HUES48 (cell line): Measurements from ENCODE around the gene CD44.

Source experiments
- H3K27ac ChIP-seq: one replicate; pipeline ENCODE4 v1.7.0; 2013; ENCODE audit warnings: low read depth, low read length, inconsistent platforms
- H3K27me3 ChIP-seq: 2 replicates; pipeline ENCODE4 v1.6.1; 2013; ENCODE audit warnings: mild to moderate bottlenecking, low read length; ENCODE audit not compliant: control insufficient read depth, insufficient read depth
- H3K36me3 ChIP-seq: 2 replicates; pipeline ENCODE4 v1.6.1; 2013; ENCODE audit warnings: low read length; ENCODE audit not compliant: control insufficient read depth, insufficient read depth
- H3K4me1 ChIP-seq: 2 replicates; pipeline ENCODE4 v1.6.1; 2013; ENCODE audit warnings: mild to moderate bottlenecking, low read length; ENCODE audit not compliant: control insufficient read depth, insufficient read depth
- H3K4me3 ChIP-seq: 2 replicates; pipeline ENCODE4 v1.5.1; 2013; ENCODE audit warnings: mild to moderate bottlenecking, low read depth, low read length
- H3K9ac ChIP-seq: 2 replicates; pipeline ENCODE4 v1.6.1; 2013; ENCODE audit warnings: mild to moderate bottlenecking, low read depth, low read length, moderate library complexity
- H3K9me3 ChIP-seq: 2 replicates; pipeline ENCODE4 v1.6.1; 2013; ENCODE audit warnings: low read length; ENCODE audit not compliant: control insufficient read depth, insufficient read depth

Gene CD44

GRCh38 chr11:35127619-35128018 is 11.4 kb upstream of the CD44 start:
- Histone ChIP-seq H3K4me3 (no peak overlapping the region), H3K9ac (no peak overlapping the region), H3K9me3 (no peaks in the 10 kb centered on the region), H3K36me3 (no peaks in the 10 kb centered on the region), H3K27me3 (no peaks in the 10 kb centered on the region), H3K4me1 (no peaks in the 10 kb centered on the region), H3K27ac (no peak overlapping the region)

GRCh38 chr11:35131094-35131493 is 7.9 kb upstream of the CD44 start:
- Histone ChIP-seq H3K9ac (no peak overlapping the region), H3K4me1 (no peaks in the 10 kb centered on the region), H3K36me3 (no peaks in the 10 kb centered on the region), H3K9me3 (no peaks in the 10 kb centered on the region), H3K27ac (no peak overlapping the region), H3K27me3 (no peaks in the 10 kb centered on the region), H3K4me3 (no peak overlapping the region)

GRCh38 chr11:35131886-35132285 is 7.1 kb upstream of the CD44 start:
- no peaks in the 10 kb centered on the region for H3K4me1 ChIP-seq
- H3K4me3 ChIP-seq: no peak overlapping the region
- H3K27ac ChIP-seq: no peak overlapping the region
- H3K9ac ChIP-seq: no peak overlapping the region
- peaks cover 3% of the 10 kb centered on the region for H3K27me3 ChIP-seq
- no peaks in the 10 kb centered on the region for H3K36me3 ChIP-seq
- H3K9me3 ChIP-seq: no peaks in the 10 kb centered on the region

- Histone ChIP-seq H3K27me3 (peaks cover 21% of the 10 kb centered on the region), H3K4me3 (no peak overlapping the region), H3K9me3 (no peaks in the 10 kb centered on the region), H3K36me3 (no peaks in the 10 kb centered on the region), H3K9ac (no peak overlapping the region), H3K27ac (no peak overlapping the region), H3K4me1 (peaks cover 4% of the 10 kb centered on the region)
Observed at GRCh38 chr11:35133656-35134055, 5.3 kb upstream of the CD44 start.

- H3K27ac ChIP-seq: no peak overlapping the region
- no peak overlapping the region for H3K4me3 ChIP-seq
- H3K9ac ChIP-seq: no peak overlapping the region
- no peaks in the 10 kb centered on the region for H3K9me3 ChIP-seq
- H3K36me3 ChIP-seq: no peaks in the 10 kb centered on the region
- H3K27me3 ChIP-seq: peaks cover 30% of the 10 kb centered on the region
- H3K4me1 ChIP-seq: peaks cover 6% of the 10 kb centered on the region
Observed at GRCh38 chr11:35134403-35135148, 4.4 kb upstream of the CD44 start.

- Histone ChIP-seq H3K9me3 (no peaks in the 10 kb centered on the region), H3K27me3 (peaks cover 37% of the 10 kb centered on the region), H3K27ac (no peak overlapping the region), H3K4me3 (no peak overlapping the region), H3K36me3 (no peaks in the 10 kb centered on the region), H3K4me1 (peaks cover 12% of the 10 kb centered on the region), H3K9ac (no peak overlapping the region)
Observed at GRCh38 chr11:35135222-35135621, 3.7 kb upstream of the CD44 start.

GRCh38 chr11:35136311-35136710 is 2.7 kb upstream of the CD44 start:
- H3K9ac ChIP-seq: no peak overlapping the region
- H3K9me3 ChIP-seq: no peaks in the 10 kb centered on the region
- no peak overlapping the region for H3K27ac ChIP-seq
- H3K4me1 ChIP-seq: peaks cover 12% of the 10 kb centered on the region
- H3K4me3 ChIP-seq: no peak overlapping the region
- no peaks in the 10 kb centered on the region for H3K36me3 ChIP-seq
- peaks cover 41% of the 10 kb centered on the region for H3K27me3 ChIP-seq

- H3K4me3 ChIP-seq: peak overlapping the region; percentile 78; the same call in 1 of the 2 replicates
- no peak overlapping the region for H3K27ac ChIP-seq
- H3K27me3 ChIP-seq: peaks cover 41% of the 10 kb centered on the region
- no peaks in the 10 kb centered on the region for H3K9me3 ChIP-seq
- no peaks in the 10 kb centered on the region for H3K36me3 ChIP-seq
- H3K9ac ChIP-seq: 0 out of 2 replicates have a peak overlapping the region, but pooled peaks have one; percentile 71
- H3K4me1 ChIP-seq: peaks cover 12% of the 10 kb centered on the region
Observed at GRCh38 chr11:35138058-35138457, 913 bp upstream of the CD44 start.

GRCh38 chr11:35138606-35138942 is 397 bp upstream of the CD44 start:
- H3K27ac ChIP-seq: no peak overlapping the region
- H3K36me3 ChIP-seq: no peaks in the 10 kb centered on the region
- H3K9me3 ChIP-seq: no peaks in the 10 kb centered on the region
- peaks cover 41% of the 10 kb centered on the region for H3K27me3 ChIP-seq
- H3K4me1 ChIP-seq: peaks cover 12% of the 10 kb centered on the region
- peak overlapping the region; percentile 71; the same call in 1 of the 2 replicates for H3K9ac ChIP-seq
- H3K4me3 ChIP-seq: peak overlapping the region; percentile 78

GRCh38 chr11:35139722-35140282 is 831 bp downstream of the CD44 start:
- Histone ChIP-seq H3K4me3 (peak overlapping the region; percentile 78), H3K9ac (peak overlapping the region; percentile 71; the same call in 1 of the 2 replicates), H3K9me3 (no peaks in the 10 kb centered on the region), H3K36me3 (no peaks in the 10 kb centered on the region), H3K4me1 (peaks cover 12% of the 10 kb centered on the region), H3K27me3 (peaks cover 41% of the 10 kb centered on the region), H3K27ac (no peak overlapping the region)

- no peak overlapping the region for H3K9ac ChIP-seq
- peaks cover 12% of the 10 kb centered on the region for H3K4me1 ChIP-seq
Observed at GRCh38 chr11:35141071-35141470, 2.1 kb downstream of the CD44 start.

More at GRCh38 chr11:35141071-35141470, 2.1 kb downstream of the CD44 start:
- Histone ChIP-seq H3K36me3 (no peaks in the 10 kb centered on the region), H3K9me3 (no peaks in the 10 kb centered on the region), H3K27ac (no peak overlapping the region), H3K4me3 (no peak overlapping the region; the same call in 1 of the 2 replicates), H3K27me3 (peaks cover 41% of the 10 kb centered on the region)
